ENCODE results near the gene PHACTR1. TPM values are rescaled to one million over a fixed set of nuclear protein-coding genes. Genes with fewer than 3 reads are reported as not detected.

Gene PHACTR1
- total and polyA plus RNA-seq, 7 donors, result 0.60 to 7.5 (median 3.7) TPM

DNA sequence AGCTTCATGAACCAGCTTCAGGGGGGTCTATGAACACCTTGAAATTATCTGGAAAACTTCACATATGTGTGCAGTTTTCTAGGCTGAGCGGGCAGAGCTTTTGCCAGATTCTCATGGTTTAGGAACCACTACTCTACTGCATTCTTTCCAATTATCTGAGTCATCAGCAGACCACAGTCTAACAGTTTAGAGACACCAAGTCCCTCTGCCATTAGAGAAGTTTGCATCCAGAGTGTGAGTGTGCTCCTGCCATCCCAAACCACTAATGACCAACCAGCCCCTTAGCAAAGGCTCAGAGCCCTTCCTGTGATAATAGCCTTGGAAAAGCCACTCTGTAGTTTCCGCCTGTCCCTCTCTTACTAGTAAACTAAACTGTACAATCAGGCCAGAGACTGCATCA is 96.8 kb downstream of the PHACTR1 start:
- Histone ChIP-seq H3K36me3 (no peaks in the 10 kb centered on the region), H3K4me3 (no peak overlapping the region), H3K27me3 (no peaks in the 10 kb centered on the region), H3K27ac (no peak overlapping the region), H3K4me1 (no peaks in the 10 kb centered on the region), H3K9me3 (no peaks in the 10 kb centered on the region)
- DNase-seq, result no peak
- intact Hi-C loops (cut with DNase I), result no loop called here
- no peak for TF ChIP-seq EP300 (IDR thresholded peaks at IDR 0.05)
- no peak for TF ChIP-seq POLR2AphosphoS5 (IDR thresholded peaks at IDR 0.05)
- TF ChIP-seq, protein P1, sequence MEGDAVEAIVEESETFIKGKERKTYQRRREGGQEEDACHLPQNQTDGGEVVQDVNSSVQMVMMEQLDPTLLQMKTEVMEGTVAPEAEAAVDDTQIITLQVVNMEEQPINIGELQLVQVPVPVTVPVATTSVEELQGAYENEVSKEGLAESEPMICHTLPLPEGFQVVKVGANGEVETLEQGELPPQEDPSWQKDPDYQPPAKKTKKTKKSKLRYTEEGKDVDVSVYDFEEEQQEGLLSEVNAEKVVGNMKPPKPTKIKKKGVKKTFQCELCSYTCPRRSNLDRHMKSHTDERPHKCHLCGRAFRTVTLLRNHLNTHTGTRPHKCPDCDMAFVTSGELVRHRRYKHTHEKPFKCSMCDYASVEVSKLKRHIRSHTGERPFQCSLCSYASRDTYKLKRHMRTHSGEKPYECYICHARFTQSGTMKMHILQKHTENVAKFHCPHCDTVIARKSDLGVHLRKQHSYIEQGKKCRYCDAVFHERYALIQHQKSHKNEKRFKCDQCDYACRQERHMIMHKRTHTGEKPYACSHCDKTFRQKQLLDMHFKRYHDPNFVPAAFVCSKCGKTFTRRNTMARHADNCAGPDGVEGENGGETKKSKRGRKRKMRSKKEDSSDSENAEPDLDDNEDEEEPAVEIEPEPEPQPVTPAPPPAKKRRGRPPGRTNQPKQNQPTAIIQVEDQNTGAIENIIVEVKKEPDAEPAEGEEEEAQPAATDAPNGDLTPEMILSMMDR (IDR thresholded peaks at IDR 0.05), result no peak
- TF ChIP-seq POLR2A (IDR thresholded peaks at IDR 0.05), result no peak
- WGBS, 2 donors, result 91 to 94% methylated on average over 2 of the region's 2 CpGs

GRCh38 chr6:12814015-12814414 is 97.4 kb downstream of the PHACTR1 start:
- no peak for TF ChIP-seq POLR2A (IDR thresholded peaks at IDR 0.05)
- Histone ChIP-seq H3K9me3 (no peaks in the 10 kb centered on the region), H3K36me3 (no peaks in the 10 kb centered on the region), H3K4me1 (no peaks in the 10 kb centered on the region), H3K27me3 (no peaks in the 10 kb centered on the region), H3K27ac (no peak overlapping the region), H3K4me3 (no peak overlapping the region)
- no peak for DNase-seq
- WGBS, 2 donors, result 92 to 94% methylated on average over 2 of the region's 2 CpGs
- intact Hi-C loops (cut with DNase I), result no loop called here

GRCh38 chr6:12815089-12815488 is 98.5 kb downstream of the PHACTR1 start:
- TF ChIP-seq EP300 (IDR thresholded peaks at IDR 0.05), result no peak
- no peak for TF ChIP-seq POLR2A (IDR thresholded peaks at IDR 0.05)
- no peak for TF ChIP-seq POLR2AphosphoS5 (IDR thresholded peaks at IDR 0.05)
- TF ChIP-seq, protein P1 (IDR thresholded peaks at IDR 0.05), result no peak
- intact Hi-C loops (cut with DNase I), result no loop called here
- no peak for DNase-seq
- 53 to 74% methylated on average over 2 of the region's 2 CpGs for WGBS, 2 donors
- Histone ChIP-seq H3K27ac (no peak overlapping the region), H3K9me3 (no peaks in the 10 kb centered on the region), H3K27me3 (no peaks in the 10 kb centered on the region), H3K4me1 (no peaks in the 10 kb centered on the region), H3K4me3 (no peak overlapping the region), H3K36me3 (no peaks in the 10 kb centered on the region)

DNA sequence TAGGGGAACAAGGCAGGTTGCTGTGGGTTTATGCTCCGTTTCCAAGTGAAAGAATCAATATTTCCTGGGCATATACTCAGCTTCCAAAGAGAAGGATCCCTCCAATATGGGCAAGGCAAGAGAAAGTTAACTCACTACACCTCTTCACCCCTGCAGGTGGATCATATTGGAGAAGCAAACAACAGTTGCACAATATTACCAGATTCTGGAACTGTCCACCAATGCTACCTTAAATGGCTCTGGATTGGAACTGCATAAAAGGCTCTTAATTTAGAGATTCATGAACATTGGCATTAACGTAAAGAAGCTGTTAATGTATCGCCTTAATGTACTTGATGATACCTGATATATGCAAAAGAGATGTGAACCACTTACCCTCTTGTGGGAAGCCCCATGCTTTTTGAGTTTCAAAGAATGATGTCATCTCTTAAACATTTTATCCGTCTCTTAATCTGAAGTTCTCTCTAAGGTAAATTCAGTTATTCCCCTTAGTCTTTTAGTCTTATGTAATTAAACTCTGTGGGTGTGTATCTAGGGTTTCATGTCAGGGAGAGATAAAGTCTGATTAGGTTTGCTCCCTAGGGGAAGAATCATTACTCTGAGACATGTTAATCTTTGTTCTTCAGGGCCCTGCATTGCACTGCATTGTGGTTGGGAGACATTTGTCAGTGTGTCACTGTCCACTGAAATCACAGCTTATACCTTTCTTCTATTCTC is 99.5 kb downstream of the PHACTR1 start:
- no peaks in the 10 kb centered on the region for H3K9me3 ChIP-seq

DNA sequence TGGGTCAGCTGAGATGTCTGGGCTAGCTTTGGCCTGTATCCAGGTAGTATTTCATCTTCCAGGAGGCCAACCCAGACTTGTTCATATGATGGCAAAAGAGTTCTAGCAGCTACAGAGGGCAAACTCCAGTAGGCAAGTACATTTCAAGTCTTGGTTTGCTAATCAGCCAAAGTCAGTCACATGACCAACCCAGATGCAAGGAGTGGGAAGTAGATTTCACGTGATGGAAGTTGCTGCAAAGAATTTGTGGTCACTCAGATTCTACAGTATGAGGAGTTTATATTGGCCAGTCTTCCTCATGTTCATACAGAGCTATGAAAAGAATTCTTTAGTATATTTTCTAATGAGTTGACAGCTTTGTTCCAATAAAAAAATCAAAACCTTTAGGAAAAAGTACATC is 101.8 kb downstream of the PHACTR1 start:
- intact Hi-C loops (cut with DNase I), result no loop called here

More for the DNA sequence above, 99.5 kb downstream of the PHACTR1 start:
- intact Hi-C loops (cut with DNase I), result no loop called here
- Histone ChIP-seq H3K4me1 (no peaks in the 10 kb centered on the region), H3K4me3 (no peak overlapping the region), H3K36me3 (no peaks in the 10 kb centered on the region), H3K27ac (no peak overlapping the region), H3K27me3 (no peaks in the 10 kb centered on the region)
- DNase-seq, result no peak
- TF ChIP-seq, protein P1 (IDR thresholded peaks at IDR 0.05), result no peak
- TF ChIP-seq EP300 (IDR thresholded peaks at IDR 0.05) (no peak), POLR2A (IDR thresholded peaks at IDR 0.05) (no peak), POLR2AphosphoS5 (IDR thresholded peaks at IDR 0.05) (no peak)
- WGBS, 2 donors, result 75 to 80% methylated on average over 4 of the region's 4 CpGs

More for the DNA sequence above, 101.8 kb downstream of the PHACTR1 start:
- no peak for TF ChIP-seq EP300 (IDR thresholded peaks at IDR 0.05)
- no peak for TF ChIP-seq POLR2AphosphoS5 (IDR thresholded peaks at IDR 0.05)
- TF ChIP-seq POLR2A (IDR thresholded peaks at IDR 0.05), result no peak
- TF ChIP-seq, protein P1 (IDR thresholded peaks at IDR 0.05), result no peak
- 27% methylated on average over 1 of the region's 1 CpG for WGBS, 2 donors
- Histone ChIP-seq H3K27me3 (no peaks in the 10 kb centered on the region), H3K4me3 (no peak overlapping the region), H3K36me3 (no peaks in the 10 kb centered on the region), H3K9me3 (no peaks in the 10 kb centered on the region), H3K4me1 (no peaks in the 10 kb centered on the region), H3K27ac (no peak overlapping the region)
- DNase-seq, result no peak
